ENCODE measurements around the gene ITGA11.

ITGA11 gene, protein sequence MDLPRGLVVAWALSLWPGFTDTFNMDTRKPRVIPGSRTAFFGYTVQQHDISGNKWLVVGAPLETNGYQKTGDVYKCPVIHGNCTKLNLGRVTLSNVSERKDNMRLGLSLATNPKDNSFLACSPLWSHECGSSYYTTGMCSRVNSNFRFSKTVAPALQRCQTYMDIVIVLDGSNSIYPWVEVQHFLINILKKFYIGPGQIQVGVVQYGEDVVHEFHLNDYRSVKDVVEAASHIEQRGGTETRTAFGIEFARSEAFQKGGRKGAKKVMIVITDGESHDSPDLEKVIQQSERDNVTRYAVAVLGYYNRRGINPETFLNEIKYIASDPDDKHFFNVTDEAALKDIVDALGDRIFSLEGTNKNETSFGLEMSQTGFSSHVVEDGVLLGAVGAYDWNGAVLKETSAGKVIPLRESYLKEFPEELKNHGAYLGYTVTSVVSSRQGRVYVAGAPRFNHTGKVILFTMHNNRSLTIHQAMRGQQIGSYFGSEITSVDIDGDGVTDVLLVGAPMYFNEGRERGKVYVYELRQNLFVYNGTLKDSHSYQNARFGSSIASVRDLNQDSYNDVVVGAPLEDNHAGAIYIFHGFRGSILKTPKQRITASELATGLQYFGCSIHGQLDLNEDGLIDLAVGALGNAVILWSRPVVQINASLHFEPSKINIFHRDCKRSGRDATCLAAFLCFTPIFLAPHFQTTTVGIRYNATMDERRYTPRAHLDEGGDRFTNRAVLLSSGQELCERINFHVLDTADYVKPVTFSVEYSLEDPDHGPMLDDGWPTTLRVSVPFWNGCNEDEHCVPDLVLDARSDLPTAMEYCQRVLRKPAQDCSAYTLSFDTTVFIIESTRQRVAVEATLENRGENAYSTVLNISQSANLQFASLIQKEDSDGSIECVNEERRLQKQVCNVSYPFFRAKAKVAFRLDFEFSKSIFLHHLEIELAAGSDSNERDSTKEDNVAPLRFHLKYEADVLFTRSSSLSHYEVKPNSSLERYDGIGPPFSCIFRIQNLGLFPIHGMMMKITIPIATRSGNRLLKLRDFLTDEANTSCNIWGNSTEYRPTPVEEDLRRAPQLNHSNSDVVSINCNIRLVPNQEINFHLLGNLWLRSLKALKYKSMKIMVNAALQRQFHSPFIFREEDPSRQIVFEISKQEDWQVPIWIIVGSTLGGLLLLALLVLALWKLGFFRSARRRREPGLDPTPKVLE

GRCh38 chr15:68431792-68432401 is at the start of gene ITGA11:
ITGA11 (minus strand) TSS chr15:68432163; CDS start chr15:68432066, 97 bp downstream.
- Histone ChIP-seq H3K4me3 (peak within 1 kb of the TSS; percentile 71), H3K27ac (peak within 1 kb of the TSS; percentile 50 to 84)
- peak; percentile 78 for DNase-seq (ENCODE audit: low spot score)
- TF ChIP-seq, protein P1, sequence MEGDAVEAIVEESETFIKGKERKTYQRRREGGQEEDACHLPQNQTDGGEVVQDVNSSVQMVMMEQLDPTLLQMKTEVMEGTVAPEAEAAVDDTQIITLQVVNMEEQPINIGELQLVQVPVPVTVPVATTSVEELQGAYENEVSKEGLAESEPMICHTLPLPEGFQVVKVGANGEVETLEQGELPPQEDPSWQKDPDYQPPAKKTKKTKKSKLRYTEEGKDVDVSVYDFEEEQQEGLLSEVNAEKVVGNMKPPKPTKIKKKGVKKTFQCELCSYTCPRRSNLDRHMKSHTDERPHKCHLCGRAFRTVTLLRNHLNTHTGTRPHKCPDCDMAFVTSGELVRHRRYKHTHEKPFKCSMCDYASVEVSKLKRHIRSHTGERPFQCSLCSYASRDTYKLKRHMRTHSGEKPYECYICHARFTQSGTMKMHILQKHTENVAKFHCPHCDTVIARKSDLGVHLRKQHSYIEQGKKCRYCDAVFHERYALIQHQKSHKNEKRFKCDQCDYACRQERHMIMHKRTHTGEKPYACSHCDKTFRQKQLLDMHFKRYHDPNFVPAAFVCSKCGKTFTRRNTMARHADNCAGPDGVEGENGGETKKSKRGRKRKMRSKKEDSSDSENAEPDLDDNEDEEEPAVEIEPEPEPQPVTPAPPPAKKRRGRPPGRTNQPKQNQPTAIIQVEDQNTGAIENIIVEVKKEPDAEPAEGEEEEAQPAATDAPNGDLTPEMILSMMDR (IDR thresholded peaks at IDR 0.05): no peak

DNA sequence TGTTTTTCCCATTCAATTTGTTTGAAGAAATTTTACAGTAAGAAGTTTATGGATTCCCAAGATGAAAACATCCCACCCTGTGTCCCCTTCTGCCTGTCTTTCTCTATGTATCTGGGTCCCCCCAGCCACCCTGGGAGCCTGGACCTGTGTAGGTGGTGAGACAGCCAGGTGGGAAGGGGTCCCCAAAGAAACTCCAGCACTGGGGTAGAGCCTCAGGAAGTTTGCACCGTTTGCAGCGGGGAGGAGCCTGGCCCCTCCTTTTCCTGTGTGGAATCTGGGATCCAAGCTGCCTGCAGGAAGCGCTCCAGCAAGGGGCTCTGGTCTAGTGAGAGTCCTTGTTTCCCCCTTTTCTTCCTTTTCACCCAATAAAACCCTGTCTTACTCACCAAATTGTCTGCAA is 49.4 kb upstream of the ITGA11 start:
- no peak for DNase-seq (ENCODE audit: low spot score)
- TF ChIP-seq, protein P1 (IDR thresholded peaks at IDR 0.05): no peak
- no peak overlapping the region for H3K27ac ChIP-seq
- no peak overlapping the region for H3K4me3 ChIP-seq

DNA sequence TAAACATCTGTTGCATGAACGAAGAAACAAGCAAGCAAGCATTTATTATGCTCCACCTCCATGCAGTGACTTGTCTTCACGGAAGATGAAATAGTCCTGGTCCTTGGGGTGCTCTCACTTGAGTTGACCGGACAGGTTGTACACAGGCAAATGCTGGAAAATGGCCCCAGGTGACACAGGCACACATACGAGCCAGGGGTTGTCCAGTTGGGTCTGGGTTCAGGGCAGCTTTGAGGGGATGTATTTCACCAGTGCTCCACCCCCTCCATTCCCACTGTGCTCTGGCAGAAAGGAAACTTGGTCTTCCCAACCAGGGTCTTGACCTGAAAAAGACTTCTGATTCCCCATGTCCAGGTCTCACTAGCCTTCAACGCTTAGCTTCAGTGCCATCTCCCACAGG is 48.3 kb upstream of the ITGA11 start:
- Histone ChIP-seq H3K27ac (peak overlapping the region; percentile 63 to 89), H3K4me3 (peak overlapping the region; percentile 14)
- TF ChIP-seq, protein P1 (IDR thresholded peaks at IDR 0.05): no peak
- DNase-seq (ENCODE audit: low spot score): no peak

- peak overlapping the region; percentile 63 to 89 for H3K27ac ChIP-seq
- TF ChIP-seq, protein P1 (IDR thresholded peaks at IDR 0.05): no peak
- H3K4me3 ChIP-seq: peak overlapping the region; percentile 14
- DNase-seq (ENCODE audit: low spot score): no peak
These were observed 47.9 kb upstream of the ITGA11 start for GRCh38 chr15:68479870-68480269.

- H3K27ac ChIP-seq: peak overlapping the region; percentile 63 to 89
- TF ChIP-seq, protein P1 (IDR thresholded peaks at IDR 0.05): no peak
- DNase-seq (ENCODE audit: low spot score): no peak
- H3K4me3 ChIP-seq: peak overlapping the region; percentile 14
These were observed 47.4 kb upstream of the ITGA11 start for GRCh38 chr15:68479406-68479805.

DNA sequence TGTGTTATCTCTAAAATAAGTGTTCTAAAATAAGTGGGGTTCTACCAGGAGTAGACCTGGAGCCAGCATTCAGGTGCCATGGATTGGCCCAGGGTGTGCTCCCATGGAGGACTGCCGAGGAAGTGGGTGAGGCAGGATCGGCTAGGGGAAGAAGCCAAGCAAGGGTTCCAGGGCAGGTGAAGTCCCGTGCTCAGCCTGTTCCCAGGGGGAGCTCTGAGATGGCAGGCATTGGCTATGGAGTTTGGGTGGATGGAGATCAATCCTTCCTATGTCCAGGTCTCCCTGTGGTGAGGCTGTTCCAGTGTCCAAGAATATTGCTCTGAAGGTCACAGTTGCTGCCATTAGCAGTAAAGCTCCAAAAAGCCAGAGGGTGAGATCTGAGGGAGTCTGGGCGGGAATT is 46.9 kb upstream of the ITGA11 start:
- peak overlapping the region; percentile 63 to 89 for H3K27ac ChIP-seq

More for the DNA sequence above, 46.9 kb upstream of the ITGA11 start:
- TF ChIP-seq, protein P1 (IDR thresholded peaks at IDR 0.05): no peak
- peak overlapping the region; percentile 14 for H3K4me3 ChIP-seq
- no peak for DNase-seq (ENCODE audit: low spot score)
